Measurements from ENCODE around the gene CSF1.

DNA sequence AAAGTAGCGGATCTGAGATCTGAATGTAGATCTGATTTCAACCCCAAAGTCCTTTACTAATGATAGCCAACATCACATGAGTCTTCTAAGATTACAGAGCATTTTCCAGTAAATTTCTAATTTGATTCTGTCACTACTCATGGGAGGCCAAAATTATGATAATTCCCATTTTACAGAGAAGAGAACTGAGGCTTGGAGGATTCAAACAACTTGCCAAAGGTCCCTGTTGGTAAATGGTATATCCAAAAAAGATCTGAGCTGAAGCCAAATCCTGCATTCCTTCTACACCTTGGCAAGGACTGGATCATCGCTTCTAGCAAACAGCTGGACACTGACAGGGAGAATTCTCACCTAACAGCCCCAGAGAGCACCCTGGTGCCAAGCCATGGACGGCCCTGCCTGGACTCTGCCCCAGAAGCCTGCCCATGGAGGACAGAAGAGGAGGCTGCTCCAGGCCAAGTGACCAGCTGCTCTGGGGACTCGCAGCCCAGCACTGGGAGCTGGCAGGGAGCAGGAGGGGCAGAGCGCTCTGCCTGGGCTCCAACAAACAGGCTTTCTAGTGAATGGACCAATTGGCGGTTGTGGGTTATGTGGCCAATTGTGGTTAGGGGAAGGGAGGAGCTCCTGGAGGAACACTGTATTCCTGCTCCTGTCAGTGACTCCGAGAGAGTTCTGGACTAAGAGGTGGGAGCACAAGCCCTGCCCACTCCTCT lies 6.4 kb upstream of the CSF1 start:
- TF ChIP-seq, protein P1, sequence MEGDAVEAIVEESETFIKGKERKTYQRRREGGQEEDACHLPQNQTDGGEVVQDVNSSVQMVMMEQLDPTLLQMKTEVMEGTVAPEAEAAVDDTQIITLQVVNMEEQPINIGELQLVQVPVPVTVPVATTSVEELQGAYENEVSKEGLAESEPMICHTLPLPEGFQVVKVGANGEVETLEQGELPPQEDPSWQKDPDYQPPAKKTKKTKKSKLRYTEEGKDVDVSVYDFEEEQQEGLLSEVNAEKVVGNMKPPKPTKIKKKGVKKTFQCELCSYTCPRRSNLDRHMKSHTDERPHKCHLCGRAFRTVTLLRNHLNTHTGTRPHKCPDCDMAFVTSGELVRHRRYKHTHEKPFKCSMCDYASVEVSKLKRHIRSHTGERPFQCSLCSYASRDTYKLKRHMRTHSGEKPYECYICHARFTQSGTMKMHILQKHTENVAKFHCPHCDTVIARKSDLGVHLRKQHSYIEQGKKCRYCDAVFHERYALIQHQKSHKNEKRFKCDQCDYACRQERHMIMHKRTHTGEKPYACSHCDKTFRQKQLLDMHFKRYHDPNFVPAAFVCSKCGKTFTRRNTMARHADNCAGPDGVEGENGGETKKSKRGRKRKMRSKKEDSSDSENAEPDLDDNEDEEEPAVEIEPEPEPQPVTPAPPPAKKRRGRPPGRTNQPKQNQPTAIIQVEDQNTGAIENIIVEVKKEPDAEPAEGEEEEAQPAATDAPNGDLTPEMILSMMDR (conservative IDR thresholded peaks at IDR 0.05) = no peak
- no peak for TF ChIP-seq ZFX (IDR thresholded peaks at IDR 0.05)
